ENCODE measurements around the gene STAG1. TPM values are rescaled to one million over a fixed set of nuclear protein-coding genes. Genes with fewer than 3 reads are reported as not detected.
"Not testable (repeated sequence)": the region's sequence is repeated elsewhere in the genome, so short reads cannot be mapped to it uniquely, and the experiment has no call there.

The STAG1 gene
- total and polyA plus RNA-seq, 9 donors = 18.7 to 66.3 (median 55.8) TPM

DNA sequence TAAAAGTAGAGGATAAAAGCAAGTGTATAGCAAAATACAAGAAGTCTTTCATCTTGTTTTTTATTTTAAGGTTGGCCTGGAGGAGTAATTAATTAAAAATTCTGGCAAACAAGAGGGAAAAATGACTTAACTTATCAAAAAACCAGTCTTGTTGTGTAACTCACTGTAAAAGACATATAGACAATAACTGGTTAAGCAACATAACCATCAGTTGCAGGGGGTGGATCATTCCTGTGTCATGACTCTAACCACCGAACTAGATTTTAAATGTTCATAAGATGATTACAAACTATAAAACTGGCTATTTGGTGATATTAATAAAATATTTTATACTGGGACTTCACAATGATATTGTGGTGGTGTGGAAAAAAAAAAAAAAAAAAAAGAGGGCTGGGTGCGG, 130.6 kb downstream of the STAG1 start:
- intact Hi-C loops (cut with DNase I) = no loop called here
- 61 to 70% (median 67%) methylated on average over 2 of the region's 2 CpGs for WGBS, 3 donors
- Histone ChIP-seq H3K36me3 (no peaks in the 10 kb centered on the region), H3K27ac (no peak overlapping the region), H3K9me3 (no peaks in the 10 kb centered on the region), H3K27me3 (no peaks in the 10 kb centered on the region), H3K4me1 (ENCODE audit: insufficient read depth) (no peaks in the 10 kb centered on the region), H3K4me3 (no peak overlapping the region)
- TF ChIP-seq EP300 (IDR thresholded peaks at IDR 0.05) (no peak), POLR2A (IDR thresholded peaks at IDR 0.05) (no peak)
- TF ChIP-seq, protein P1, sequence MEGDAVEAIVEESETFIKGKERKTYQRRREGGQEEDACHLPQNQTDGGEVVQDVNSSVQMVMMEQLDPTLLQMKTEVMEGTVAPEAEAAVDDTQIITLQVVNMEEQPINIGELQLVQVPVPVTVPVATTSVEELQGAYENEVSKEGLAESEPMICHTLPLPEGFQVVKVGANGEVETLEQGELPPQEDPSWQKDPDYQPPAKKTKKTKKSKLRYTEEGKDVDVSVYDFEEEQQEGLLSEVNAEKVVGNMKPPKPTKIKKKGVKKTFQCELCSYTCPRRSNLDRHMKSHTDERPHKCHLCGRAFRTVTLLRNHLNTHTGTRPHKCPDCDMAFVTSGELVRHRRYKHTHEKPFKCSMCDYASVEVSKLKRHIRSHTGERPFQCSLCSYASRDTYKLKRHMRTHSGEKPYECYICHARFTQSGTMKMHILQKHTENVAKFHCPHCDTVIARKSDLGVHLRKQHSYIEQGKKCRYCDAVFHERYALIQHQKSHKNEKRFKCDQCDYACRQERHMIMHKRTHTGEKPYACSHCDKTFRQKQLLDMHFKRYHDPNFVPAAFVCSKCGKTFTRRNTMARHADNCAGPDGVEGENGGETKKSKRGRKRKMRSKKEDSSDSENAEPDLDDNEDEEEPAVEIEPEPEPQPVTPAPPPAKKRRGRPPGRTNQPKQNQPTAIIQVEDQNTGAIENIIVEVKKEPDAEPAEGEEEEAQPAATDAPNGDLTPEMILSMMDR (IDR thresholded peaks at IDR 0.05) = no peak
- no peak for DNase-seq

DNA sequence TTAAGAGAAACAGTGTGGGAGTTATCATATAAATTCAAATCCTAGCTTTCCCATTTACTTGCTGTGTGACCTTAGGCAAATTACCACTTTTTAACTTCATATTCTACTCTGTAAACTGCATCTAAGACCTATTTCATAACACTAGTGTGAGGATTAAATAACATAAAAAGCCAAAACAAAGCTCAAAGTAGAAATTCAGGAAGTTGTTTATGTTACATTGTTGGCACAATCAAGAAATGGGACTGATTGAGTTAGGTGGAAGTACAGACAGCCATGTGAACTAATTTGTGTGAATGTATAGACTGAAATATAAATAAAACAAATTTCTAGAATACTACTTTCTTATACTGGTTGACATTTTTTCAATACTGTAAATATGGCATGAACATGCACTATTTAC, 131.7 kb downstream of the STAG1 start:
- Histone ChIP-seq H3K27ac (no peak overlapping the region), H3K4me1 (ENCODE audit: insufficient read depth) (no peaks in the 10 kb centered on the region), H3K27me3 (no peaks in the 10 kb centered on the region), H3K36me3 (no peaks in the 10 kb centered on the region), H3K9me3 (no peaks in the 10 kb centered on the region), H3K4me3 (no peak overlapping the region)
- no peak for DNase-seq
- TF ChIP-seq, protein P1 (IDR thresholded peaks at IDR 0.05) = no peak
- TF ChIP-seq EP300 (IDR thresholded peaks at IDR 0.05) (no peak), POLR2A (IDR thresholded peaks at IDR 0.05) (no peak)
- intact Hi-C loops (cut with DNase I) = no loop called here

DNA sequence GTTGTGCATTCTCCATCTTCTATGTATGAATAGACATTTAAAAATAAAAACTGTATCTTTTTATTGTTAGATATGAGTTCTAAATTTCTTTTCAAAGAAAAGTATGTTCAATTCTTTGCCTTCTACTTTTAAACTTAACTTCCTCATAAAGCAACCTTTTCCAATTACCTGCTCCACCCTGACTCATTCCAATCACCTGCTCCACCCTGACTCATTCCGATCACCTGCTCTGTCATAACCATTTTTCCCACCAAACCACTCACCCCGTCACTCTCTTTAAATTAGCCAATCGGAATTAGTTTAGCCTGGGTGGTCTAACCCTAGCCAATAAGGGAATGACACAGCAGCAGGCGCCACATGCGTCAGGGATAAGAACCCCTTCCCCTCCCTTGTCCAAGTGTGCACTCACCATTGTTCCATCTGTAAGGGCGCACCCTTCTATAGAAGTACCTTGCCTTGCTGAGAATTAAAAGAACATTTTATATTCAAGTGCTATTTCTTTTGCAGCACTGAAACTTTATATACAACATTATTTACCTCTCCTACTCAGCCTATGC, 134.1 kb downstream of the STAG1 start:
- H3K9me3 ChIP-seq; H3K27me3 ChIP-seq; H3K4me3 ChIP-seq; H3K4me1 ChIP-seq (ENCODE audit: insufficient read depth); DNase-seq; H3K27ac ChIP-seq; intact Hi-C loops (cut with DNase I); H3K36me3 ChIP-seq: not testable (repeated sequence)
- WGBS, 3 donors = 81 to 97% (median 84%) methylated on average over 6 of the region's 6 CpGs

DNA sequence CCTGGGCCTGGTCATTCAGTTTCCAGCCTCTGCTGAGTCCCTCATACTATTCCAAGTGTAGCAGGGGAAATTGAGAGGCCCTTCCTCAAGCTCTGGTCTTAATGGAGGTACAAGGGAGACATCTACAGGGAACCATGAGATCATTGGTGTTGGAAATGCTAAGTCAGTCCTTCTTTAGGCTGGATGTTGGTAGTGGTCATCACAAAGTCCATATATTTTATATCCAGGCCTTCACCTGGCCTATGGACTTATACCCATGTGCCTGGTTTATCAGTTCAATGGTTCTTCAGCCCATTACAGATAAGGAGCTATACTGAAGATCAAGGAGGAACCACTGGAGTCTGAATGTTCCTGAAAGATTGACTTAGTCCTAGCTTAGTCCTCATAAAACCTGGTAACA, 135.0 kb downstream of the STAG1 start:
- DNase-seq = no peak
- Histone ChIP-seq H3K4me1 (ENCODE audit: insufficient read depth) (no peaks in the 10 kb centered on the region), H3K4me3 (no peak overlapping the region), H3K27ac (no peak overlapping the region), H3K27me3 (no peaks in the 10 kb centered on the region), H3K36me3 (no peaks in the 10 kb centered on the region), H3K9me3 (no peaks in the 10 kb centered on the region)
- TF ChIP-seq, protein P1 (IDR thresholded peaks at IDR 0.05) = no peak
- TF ChIP-seq EP300 (IDR thresholded peaks at IDR 0.05) (no peak), POLR2A (IDR thresholded peaks at IDR 0.05) (no peak)
- intact Hi-C loops (cut with DNase I) = no loop called here

DNA sequence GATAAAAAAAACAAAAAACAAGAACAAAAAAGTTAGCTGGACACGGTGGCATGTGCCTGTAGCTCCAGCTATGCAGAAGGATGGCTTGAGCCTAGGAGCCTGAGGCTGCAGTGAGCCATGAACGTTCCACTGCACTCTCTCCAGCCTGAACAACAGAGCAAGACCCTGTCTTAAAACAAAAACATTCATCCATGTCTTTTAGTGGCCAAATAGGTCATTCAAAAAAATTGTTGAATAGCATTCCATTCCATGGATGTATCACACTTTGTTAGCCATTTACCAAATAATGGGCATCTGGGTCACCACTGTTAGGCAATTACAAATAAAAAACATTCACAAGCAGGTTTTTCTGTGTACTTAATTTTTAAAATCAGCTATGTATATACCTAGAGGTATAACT, 139.7 kb downstream of the STAG1 start:
- Histone ChIP-seq H3K36me3 (no peaks in the 10 kb centered on the region), H3K4me3 (no peak overlapping the region), H3K4me1 (ENCODE audit: insufficient read depth) (no peaks in the 10 kb centered on the region), H3K27ac (no peak overlapping the region), H3K27me3 (no peaks in the 10 kb centered on the region), H3K9me3 (no peaks in the 10 kb centered on the region)
- DNase-seq = no peak
- TF ChIP-seq POLR2A (IDR thresholded peaks at IDR 0.05) = no peak
- TF ChIP-seq, protein P1 (IDR thresholded peaks at IDR 0.05) = no peak
- WGBS, 3 donors = 69 to 82% (median 80%) methylated on average over 2 of the region's 2 CpGs
- intact Hi-C loops (cut with DNase I) = no loop called here
